K562 treated with DMSO at 1 percent for 24 hours (cell line): ENCODE results near the gene GALNT14. TPM values are rescaled to one million over a fixed set of nuclear protein-coding genes. Genes with fewer than 3 reads are reported as not detected.

Experiments used
- total RNA-seq: library from RNA; unstranded; fragments of 300-600 nt; gene quantifications from 2 replicates; pipeline ENCODE4 v1.2.3, GENCODE V29; 2022; ENCODE audit warnings: low read depth; ENCODE audit not compliant: insufficient read depth

GALNT14 gene, protein sequence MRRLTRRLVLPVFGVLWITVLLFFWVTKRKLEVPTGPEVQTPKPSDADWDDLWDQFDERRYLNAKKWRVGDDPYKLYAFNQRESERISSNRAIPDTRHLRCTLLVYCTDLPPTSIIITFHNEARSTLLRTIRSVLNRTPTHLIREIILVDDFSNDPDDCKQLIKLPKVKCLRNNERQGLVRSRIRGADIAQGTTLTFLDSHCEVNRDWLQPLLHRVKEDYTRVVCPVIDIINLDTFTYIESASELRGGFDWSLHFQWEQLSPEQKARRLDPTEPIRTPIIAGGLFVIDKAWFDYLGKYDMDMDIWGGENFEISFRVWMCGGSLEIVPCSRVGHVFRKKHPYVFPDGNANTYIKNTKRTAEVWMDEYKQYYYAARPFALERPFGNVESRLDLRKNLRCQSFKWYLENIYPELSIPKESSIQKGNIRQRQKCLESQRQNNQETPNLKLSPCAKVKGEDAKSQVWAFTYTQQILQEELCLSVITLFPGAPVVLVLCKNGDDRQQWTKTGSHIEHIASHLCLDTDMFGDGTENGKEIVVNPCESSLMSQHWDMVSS
- not detected in 2 replicates for total RNA-seq

DNA sequence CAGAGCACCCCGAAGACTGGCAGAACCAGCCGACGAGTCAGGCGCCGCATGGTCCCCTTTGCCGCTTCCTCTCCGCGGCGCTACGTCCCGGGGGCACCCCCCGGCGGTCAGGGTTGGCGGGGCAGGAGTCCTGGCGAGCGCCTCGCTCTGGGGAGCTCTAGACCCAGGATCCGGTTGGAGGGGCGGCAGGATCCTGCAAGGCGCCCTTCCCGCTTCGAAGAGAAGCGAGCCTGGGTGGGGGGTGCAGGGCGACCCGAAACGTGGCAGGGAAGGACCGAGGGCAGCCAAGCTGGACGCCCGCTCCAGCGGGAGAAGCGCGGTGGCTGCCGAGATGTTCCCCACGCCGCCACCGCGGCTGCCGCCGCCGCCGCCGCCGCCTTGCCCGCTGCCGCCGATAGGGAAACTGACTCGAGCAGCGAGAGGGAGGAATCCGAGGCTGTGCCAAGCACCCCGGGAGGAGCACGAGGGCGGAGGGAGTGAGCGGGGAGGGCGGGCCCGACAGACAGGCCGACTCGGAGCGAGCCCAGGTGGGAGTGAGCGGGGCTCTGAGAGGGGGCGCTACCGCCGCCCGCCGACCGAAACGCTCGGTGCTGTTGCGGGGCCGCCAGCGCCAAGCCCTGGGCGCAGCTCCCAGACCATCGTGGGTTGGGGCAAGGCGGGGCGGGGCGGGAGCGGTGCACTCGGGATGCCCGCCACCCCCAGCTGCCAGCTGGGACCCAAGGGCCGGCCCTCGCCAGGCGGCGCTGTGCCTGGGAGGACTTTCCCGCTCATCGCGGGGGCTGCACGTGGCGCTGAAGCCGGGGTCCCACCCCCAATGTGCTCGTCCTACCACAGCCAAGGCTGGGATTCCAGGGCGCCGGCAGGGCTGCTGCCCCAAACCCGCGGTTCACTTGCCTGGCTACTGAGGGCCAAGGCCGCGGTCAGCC, at the start of gene GALNT14:
Gene GALNT14 (minus strand): TSS at position 404 of the 926 bp plus-strand sequence. CDS start 354 bp downstream, at position 50.

Other genes with a start within 250 kb of the GALNT14 start
- gene CAPN14, start 79.1 kb upstream of the GALNT14 start, total RNA-seq: not detected in 2 replicates
- gene EHD3, start 95.7 kb upstream of the GALNT14 start, total RNA-seq: 0.32 and 0.57 TPM in 2 replicates